Uterus (tissue), 4 donors: ENCODE results near the gene MKKS. TPM values are rescaled to one million over a fixed set of nuclear protein-coding genes. Genes with fewer than 3 reads are reported as not detected.

Experiments
- DNase-seq, 2 donors: peaks; one replicate each; pipeline ENCODE4 v3.0.0-alpha.2; 2019 to 2020
- H3K27ac ChIP-seq, 2 donors: fragments of 200-600 bp; sonication (generic); 1 replicate in 1 of 2; 2 replicates in 1 of 2; pipeline ENCODE4 v1.5.1; 2016 to 2018
- H3K27me3 ChIP-seq, 2 donors: fragments of 200-600 bp; sonication (generic); one replicate each; pipeline ENCODE4 v1.5.1; 2018 to 2019; ENCODE audit warnings: control low read depth in 1 of 2
- H3K36me3 ChIP-seq, 2 donors: fragments of 200-600 bp; sonication (generic); one replicate each; pipeline ENCODE4 v1.5.1; 2019; ENCODE audit warnings: control low read depth in 1 of 2
- H3K4me1 ChIP-seq, 2 donors: fragments of 200-600 bp; sonication (generic); one replicate each; pipeline ENCODE4 v1.5.1; 2018 to 2019; ENCODE audit warnings: control low read depth in 1 of 2
- H3K4me3 ChIP-seq, 2 donors: fragments of 200-600 bp; sonication (generic); 1 replicate in 1 of 2; 2 replicates in 1 of 2; pipeline ENCODE4 v1.5.1; 2018 to 2019; ENCODE audit warnings: mild to moderate bottlenecking in 1 of 2
- H3K9me3 ChIP-seq, 2 donors: fragments of 200-600 bp; sonication (generic); one replicate each; pipeline ENCODE4 v1.5.1; 2019; ENCODE audit warnings: control low read depth in 1 of 2
- POLR2A ChIP-seq, 2 donors: fragments of 450-650 bp; IDR thresholded peaks; one replicate each; pipeline ENCODE4 v1.6.1; 2016; ENCODE audit warnings: antibody characterized with exemption in 2 of 2, mild to moderate bottlenecking in 1 of 2, moderate library complexity in 1 of 2
- intact Hi-C: fragments of 100-400 bp; cut with DNase I; formaldehyde crosslinking; loops from one replicate; pipeline ENCODE4 v1.15.1; 2023; ENCODE audit warnings: low total_unique reads
- total RNA-seq, 4 donors: library from RNA; depleted of rRNA in 3 of 4; stranded (reverse); fragments of >200 nt in 3 of 4; gene quantifications; one replicate each; pipeline versions ENCODE4 v1.1.0 to v1.2.4, GENCODE V29; 2014 to 2023
- TF ChIP-seq, protein P1 (sequence below), 4 experiments: fragments of 200-600 bp in 2 of 4; fragments of 450-650 bp in 2 of 4; sonication (generic) in 2 of 4; IDR thresholded peaks; one replicate each; pipeline ENCODE4 v1.5.1; 2016 to 2019; ENCODE audit warnings: antibody characterized with exemption in 4 of 4, mild to moderate bottlenecking in 2 of 4, moderate library complexity in 1 of 4
- donor health status: DM: yes; HTN: yes; CAD: no.

The MKKS gene
- total RNA-seq, 4 donors from 2014 or later, result 15.9 to 27.9 (median 20.3) TPM

DNA sequence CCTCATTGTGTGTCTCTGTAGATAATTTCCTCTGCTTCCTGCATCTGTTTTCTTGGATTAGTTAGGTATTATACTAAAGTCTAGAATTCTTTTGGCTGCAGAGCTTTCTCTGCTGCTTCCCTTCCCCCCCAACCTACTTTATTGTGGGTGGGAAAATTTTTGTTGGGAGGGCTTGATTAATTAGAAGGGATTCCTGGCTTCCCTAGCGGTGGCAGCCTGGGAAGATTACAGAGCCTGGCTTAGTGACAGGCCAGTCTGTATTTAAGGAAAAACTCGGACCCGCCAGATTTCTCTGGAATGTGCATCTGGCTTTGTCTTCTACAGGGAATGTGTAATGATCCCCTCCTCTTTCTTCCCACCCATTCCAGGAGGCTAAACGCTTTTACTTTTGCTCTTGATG is 32.3 kb upstream of the MKKS start:
- H3K9me3 ChIP-seq, result no peaks in the 10 kb centered on the region
- H3K27ac ChIP-seq, result peak overlapping the region; percentile 60 to 62
- TF ChIP-seq, protein P1, sequence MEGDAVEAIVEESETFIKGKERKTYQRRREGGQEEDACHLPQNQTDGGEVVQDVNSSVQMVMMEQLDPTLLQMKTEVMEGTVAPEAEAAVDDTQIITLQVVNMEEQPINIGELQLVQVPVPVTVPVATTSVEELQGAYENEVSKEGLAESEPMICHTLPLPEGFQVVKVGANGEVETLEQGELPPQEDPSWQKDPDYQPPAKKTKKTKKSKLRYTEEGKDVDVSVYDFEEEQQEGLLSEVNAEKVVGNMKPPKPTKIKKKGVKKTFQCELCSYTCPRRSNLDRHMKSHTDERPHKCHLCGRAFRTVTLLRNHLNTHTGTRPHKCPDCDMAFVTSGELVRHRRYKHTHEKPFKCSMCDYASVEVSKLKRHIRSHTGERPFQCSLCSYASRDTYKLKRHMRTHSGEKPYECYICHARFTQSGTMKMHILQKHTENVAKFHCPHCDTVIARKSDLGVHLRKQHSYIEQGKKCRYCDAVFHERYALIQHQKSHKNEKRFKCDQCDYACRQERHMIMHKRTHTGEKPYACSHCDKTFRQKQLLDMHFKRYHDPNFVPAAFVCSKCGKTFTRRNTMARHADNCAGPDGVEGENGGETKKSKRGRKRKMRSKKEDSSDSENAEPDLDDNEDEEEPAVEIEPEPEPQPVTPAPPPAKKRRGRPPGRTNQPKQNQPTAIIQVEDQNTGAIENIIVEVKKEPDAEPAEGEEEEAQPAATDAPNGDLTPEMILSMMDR (IDR thresholded peaks at IDR 0.05), result no peak
- no peak for TF ChIP-seq POLR2A (IDR thresholded peaks at IDR 0.05)
- no peaks in the 10 kb centered on the region for H3K4me1 ChIP-seq
- H3K4me3 ChIP-seq, result no peak overlapping the region
- intact Hi-C loops, result no loop called here
- peak in 1 of 2 donors; percentile 19 for DNase-seq
- no peaks in the 10 kb centered on the region for H3K27me3 ChIP-seq
- H3K36me3 ChIP-seq, result no peaks in the 10 kb centered on the region

DNA sequence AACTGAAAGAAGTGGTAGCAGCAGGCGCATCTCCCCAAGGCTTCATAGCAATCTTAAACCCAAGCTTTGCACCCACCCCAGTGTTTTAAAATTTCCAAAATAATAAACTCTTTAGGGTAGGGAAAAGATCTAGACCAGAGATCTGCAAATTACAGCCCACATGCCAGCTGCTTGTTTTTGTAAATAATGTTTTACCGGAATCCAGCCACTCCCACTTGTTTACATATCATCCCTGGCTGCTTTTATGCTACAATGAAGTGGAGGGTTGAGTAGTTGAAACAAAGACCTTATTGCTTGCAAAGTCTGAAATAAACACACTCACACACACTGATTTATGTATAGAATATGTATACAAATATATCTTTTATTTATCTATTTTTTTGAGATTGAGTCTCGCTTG is 31.1 kb upstream of the MKKS start:
- Histone ChIP-seq H3K27me3 (no peaks in the 10 kb centered on the region), H3K27ac (no peak overlapping the region), H3K36me3 (no peaks in the 10 kb centered on the region), H3K4me3 (no peak overlapping the region), H3K4me1 (no peaks in the 10 kb centered on the region), H3K9me3 (no peaks in the 10 kb centered on the region)
- TF ChIP-seq POLR2A (IDR thresholded peaks at IDR 0.05), result no peak
- TF ChIP-seq, protein P1 (IDR thresholded peaks at IDR 0.05), result no peak
- DNase-seq, result no peak
- intact Hi-C loops, result no loop called here

DNA sequence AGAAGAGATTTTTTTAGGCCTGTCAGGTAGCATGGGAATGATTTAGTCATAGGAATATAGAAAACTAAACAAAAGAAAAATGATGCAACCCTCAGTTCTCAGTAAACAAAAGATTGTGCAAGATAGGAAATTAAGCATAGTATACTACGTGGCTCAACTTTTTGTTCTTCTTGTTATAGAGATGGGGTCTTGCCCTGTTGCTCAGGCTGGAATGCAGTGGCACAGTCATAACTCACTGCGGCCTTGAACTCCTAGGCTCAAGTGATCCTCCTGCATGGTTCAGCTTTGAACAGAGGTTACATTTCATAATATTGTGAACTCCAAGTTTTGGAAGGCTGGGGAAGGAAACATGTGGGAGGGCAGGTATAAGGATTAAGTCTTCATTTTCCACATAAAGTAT is 29.6 kb upstream of the MKKS start:
- Histone ChIP-seq H3K36me3 (no peaks in the 10 kb centered on the region), H3K27me3 (no peaks in the 10 kb centered on the region), H3K9me3 (no peaks in the 10 kb centered on the region), H3K4me3 (no peak overlapping the region), H3K4me1 (no peaks in the 10 kb centered on the region), H3K27ac (no peak overlapping the region)
- intact Hi-C loops, result no loop called here
- no peak for TF ChIP-seq POLR2A (IDR thresholded peaks at IDR 0.05)
- TF ChIP-seq, protein P1 (IDR thresholded peaks at IDR 0.05), result no peak
- DNase-seq, result no peak

DNA sequence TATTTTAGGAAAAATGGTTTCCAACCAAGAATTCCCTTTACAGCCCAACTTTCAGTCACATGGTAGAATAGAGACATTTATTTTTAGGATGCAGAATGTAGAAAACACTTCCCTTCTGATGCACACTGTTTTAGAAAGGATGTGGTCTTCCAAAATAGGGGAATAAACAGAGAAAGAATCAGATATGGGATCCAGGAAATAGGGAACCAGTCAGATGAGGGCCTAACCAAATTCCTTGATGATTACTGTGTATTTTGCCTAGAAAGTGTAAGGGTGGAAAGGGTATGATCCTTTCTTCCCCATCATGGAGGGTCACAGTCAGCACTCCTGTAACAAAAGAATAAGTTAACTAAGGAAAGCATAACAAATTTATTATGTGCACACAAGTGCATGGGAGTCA is 28.5 kb upstream of the MKKS start:
- Histone ChIP-seq H3K27me3 (no peaks in the 10 kb centered on the region), H3K4me1 (no peaks in the 10 kb centered on the region)

DNA sequence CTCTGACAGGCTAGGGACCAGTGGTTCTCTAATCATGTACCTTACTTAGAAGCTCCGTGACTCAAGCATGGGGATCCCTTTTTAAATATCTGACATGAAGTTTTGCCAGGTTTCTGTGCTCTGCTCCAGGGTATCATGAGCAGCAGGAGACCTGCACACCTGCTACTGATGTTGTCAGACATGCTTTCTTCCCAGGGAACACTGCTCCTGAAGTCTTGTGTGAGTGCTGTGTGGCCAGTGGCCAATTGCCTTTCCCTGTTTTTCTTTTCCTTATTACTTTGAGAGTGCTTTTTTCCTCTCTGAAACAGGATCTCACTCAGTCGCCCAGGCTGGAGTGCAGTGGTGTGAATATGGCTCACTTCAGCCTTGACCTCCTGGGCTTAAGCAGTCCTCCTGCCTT is 27.5 kb upstream of the MKKS start:
- Histone ChIP-seq H3K4me3 (no peak overlapping the region), H3K9me3 (no peaks in the 10 kb centered on the region), H3K27me3 (no peaks in the 10 kb centered on the region), H3K36me3 (no peaks in the 10 kb centered on the region), H3K4me1 (no peaks in the 10 kb centered on the region), H3K27ac (no peak overlapping the region)
- no peak for DNase-seq
- intact Hi-C loops, result no loop called here
- TF ChIP-seq, protein P1 (IDR thresholded peaks at IDR 0.05), result no peak
- no peak for TF ChIP-seq POLR2A (IDR thresholded peaks at IDR 0.05)

More for the DNA sequence above, 28.5 kb upstream of the MKKS start:
- no peaks in the 10 kb centered on the region for H3K9me3 ChIP-seq
- no peak overlapping the region for H3K27ac ChIP-seq
- no peak for TF ChIP-seq POLR2A (IDR thresholded peaks at IDR 0.05)
- TF ChIP-seq, protein P1 (IDR thresholded peaks at IDR 0.05), result no peak
- H3K36me3 ChIP-seq, result no peaks in the 10 kb centered on the region
- no peak overlapping the region for H3K4me3 ChIP-seq
- no peak for DNase-seq
- intact Hi-C loops, result no loop called here
